ENCODE results near the gene CDCP2.
"Not testable (repeated sequence)": the region's sequence is repeated elsewhere in the genome, so short reads cannot be mapped to it uniquely, and the experiment has no call there.

CDCP2 gene

DNA sequence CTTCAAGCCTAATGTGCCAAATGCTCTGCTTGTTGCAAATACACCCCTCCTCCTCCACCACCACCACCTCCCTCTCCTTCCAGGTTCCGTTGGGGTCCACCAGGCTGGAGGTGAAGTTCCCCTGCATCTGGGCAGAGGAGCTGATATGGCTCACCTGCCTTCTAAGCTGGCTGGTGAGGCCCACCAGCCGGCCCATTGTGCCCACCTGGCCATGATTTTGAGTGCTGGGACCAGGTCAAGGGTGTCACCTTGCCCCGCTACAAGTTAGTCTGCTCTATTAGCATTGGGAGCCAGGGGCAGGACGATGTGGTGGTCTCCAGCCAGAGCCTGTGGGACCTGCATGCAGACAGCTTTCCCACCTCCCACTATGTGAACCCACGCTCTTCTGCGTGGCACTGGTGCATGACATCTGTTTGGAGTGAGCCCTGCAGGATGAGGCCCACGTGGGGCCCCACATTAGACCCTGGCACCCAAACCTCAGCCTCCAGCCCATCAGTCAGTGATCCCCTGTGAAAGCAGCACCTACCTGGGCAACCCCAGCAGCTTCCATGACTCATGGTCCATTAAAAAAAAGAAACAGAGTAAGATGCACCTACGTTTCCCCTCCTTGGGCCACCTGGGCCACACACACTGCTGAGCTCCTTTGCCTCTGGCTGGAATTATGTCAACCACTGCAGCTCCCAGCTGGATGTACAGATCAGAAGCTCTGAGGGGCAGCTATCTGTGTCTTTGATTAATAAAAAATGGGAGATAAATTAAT is 15.6 kb upstream of the CDCP2 start:
- no peak for DNase-seq (ENCODE audit: low spot score)

DNA sequence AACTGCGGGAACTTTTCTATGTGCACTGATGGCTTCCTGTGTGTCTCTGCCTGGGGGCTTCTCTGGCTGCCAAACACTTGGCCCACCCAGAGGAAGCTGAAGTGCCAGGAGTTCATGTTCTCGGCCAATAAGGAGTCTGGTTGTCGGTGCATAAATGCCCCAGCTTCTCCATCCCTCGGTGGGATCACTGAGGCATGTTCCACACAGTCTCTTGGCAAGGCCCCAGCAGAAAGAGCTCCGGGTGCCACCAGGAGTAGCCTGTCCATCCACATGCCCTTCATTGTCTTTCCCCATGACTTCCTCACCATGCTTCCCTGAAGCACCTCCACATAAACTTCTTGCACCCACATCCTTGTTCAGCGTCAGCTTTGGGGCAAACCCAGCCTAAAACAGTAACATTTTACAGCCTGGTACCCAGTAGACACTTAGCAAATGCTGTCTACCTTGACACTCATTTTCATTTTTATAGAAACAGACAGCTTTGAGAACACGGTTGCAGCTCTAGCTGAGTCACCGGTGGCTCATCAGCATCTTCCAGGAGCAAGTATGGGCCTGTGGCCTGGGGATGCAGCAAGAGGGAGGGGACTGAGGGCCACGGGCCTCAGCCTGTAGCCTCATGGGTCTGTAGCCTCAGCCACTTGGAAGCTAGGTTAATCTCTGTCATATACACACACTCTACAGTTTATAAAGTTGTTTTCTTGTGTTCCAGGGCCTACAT is 14.8 kb upstream of the CDCP2 start:
- peak; percentile 55 for DNase-seq (ENCODE audit: low spot score)

DNA sequence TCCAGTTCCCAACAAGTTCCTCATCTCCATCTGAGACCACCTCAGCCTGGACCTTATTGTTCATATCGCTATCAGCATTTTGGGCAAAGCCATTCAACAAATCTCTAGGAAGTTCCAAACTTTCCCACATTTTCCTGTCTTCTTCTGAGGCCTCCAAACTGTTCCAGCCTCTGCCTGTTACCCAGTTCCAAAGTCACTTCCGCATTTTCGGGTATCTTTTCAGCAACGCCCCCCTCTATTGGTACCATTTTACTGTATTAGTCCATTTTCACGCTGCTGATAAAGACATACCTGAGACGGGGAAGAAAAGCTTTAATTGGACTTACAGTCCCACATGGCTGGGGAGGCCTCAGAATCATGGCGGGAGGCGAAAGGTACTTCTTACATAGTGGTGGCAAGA is 13.6 kb upstream of the CDCP2 start:
- not testable (repeated sequence) for DNase-seq (ENCODE audit: low spot score)

- DNase-seq (ENCODE audit: low spot score) = no peak
Measured at GRCh38 chr1:54165146-54165545, 12.3 kb upstream of the CDCP2 start.

DNA sequence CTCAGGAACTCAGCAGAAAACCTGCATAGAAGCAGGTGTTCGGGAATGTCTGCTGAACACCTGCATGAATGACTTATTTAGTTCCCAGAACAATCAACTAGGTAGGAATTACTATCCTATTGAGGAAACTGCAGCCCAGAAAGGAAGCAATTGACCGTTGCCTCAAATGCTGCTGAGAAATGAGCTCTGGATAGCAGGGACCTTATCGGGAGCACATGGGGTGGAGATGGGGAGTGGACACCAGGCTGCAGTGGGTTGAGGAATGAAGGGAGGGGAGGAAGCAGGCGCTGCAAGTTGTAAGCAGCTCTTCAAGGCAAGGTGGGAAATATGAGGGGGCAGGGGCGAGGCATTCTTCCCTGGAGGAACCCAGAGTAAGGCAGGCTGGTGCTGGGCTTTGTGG is 10.8 kb upstream of the CDCP2 start:
- no peak for DNase-seq (ENCODE audit: low spot score)

GRCh38 chr1:54163051-54163450 is 10.3 kb upstream of the CDCP2 start:
- no peak for DNase-seq (ENCODE audit: low spot score)

GRCh38 chr1:54161495-54162168 is 8.8 kb upstream of the CDCP2 start:
- no peak for DNase-seq (ENCODE audit: low spot score)

- no peak for DNase-seq (ENCODE audit: low spot score)
Measured at GRCh38 chr1:54160351-54160750, 7.6 kb upstream of the CDCP2 start.

- no peak for DNase-seq (ENCODE audit: low spot score)
Measured at GRCh38 chr1:54159733-54160316, 7.0 kb upstream of the CDCP2 start.

DNA sequence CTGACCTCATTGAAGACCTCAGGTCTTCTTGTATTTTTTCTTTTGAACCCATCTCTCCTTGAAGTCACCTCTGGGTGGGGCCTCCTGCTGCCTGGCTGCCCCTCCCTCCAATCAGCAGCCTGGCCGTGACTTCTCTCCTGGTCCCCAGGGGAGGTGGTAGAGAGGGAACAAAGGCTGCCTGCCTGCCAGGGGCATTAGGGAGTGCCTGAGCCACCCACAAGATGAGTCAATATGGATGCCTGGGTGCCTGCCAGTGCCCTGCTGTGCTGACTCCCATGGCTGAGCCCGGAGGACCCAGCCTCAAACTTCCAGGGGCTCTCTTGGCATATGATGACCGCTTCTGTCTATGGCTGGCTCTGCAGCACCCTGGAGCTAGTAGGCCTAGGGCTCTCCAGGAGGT is 5.3 kb upstream of the CDCP2 start:
- no peak for DNase-seq (ENCODE audit: low spot score)

GRCh38 chr1:54157401-54157800 is 4.6 kb upstream of the CDCP2 start:
- DNase-seq (ENCODE audit: low spot score) = no peak

GRCh38 chr1:54156986-54157385 is 4.2 kb upstream of the CDCP2 start:
- DNase-seq (ENCODE audit: low spot score) = no peak

DNA sequence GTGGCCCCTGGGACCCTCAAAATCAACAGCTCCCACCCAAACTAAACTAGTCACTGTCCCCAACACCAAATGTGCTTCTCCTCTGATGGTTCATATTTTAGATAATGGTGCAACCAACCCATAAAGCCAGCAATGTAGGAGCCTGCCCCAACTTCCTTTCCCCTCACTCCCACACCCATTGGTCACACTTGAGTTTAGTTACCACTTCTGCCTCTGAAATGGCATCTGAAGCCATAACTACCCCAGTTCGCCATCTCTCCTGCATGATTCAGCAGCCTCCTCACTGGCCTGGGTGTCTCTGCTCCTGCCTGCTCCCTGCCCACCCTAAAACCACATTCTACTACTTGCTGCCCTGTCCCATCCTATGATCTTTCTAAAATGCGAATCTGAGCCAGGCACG is 3.4 kb upstream of the CDCP2 start:
- DNase-seq (ENCODE audit: low spot score) = no peak

DNA sequence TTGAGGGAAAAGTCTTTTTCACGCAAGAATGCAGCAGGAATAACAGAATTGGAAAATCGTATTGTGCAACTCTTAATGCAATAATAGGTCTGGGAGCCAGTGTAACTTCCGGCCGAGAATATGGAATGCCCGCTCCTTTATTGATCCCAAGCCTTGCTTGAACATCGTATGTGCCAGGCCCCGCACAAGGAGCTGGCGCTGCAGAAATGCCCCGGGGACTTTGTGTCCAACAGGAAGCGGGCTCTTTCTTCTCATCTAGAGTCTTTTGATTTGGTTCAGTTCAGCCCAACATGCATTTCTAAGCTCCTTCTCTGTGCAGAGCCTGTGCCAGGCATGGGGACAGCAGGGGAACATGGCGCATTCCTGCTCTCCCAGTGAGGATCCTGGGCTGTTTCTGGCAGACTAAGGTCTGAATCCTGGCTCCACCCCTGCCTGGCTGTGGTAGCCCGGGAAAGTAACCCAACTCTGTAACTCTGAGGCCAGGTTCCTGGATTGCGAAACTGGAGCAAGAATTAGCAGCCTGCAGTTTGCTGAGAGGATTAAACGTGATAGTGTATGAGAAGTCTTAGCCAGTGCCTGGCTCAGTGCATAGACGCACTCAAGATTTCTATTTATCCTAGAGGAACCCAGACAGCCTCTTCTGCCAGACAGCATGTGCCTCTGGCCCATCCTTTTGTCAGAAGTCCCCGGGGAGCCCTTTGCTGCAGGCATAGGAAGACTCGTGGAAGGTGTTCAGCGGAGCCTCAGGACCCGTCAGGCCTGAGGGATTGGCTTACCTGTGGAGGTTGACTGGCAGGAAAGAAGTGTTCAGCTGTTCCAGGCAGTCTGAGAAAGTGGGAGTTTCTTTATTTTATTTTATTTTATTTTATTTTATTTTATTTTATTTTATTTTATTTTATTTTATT is 987 bp upstream of the CDCP2 start:
- peak; percentile 67 for DNase-seq (ENCODE audit: low spot score)

- DNase-seq (ENCODE audit: low spot score) = no peak
Measured at GRCh38 chr1:54151013-54151412, 1.8 kb downstream of the CDCP2 start.

GRCh38 chr1:54149734-54150133 is 3.1 kb downstream of the CDCP2 start:
- no peak for DNase-seq (ENCODE audit: low spot score)

- no peak for DNase-seq (ENCODE audit: low spot score)
Measured at GRCh38 chr1:54144366-54144765, 8.4 kb downstream of the CDCP2 start.

DNA sequence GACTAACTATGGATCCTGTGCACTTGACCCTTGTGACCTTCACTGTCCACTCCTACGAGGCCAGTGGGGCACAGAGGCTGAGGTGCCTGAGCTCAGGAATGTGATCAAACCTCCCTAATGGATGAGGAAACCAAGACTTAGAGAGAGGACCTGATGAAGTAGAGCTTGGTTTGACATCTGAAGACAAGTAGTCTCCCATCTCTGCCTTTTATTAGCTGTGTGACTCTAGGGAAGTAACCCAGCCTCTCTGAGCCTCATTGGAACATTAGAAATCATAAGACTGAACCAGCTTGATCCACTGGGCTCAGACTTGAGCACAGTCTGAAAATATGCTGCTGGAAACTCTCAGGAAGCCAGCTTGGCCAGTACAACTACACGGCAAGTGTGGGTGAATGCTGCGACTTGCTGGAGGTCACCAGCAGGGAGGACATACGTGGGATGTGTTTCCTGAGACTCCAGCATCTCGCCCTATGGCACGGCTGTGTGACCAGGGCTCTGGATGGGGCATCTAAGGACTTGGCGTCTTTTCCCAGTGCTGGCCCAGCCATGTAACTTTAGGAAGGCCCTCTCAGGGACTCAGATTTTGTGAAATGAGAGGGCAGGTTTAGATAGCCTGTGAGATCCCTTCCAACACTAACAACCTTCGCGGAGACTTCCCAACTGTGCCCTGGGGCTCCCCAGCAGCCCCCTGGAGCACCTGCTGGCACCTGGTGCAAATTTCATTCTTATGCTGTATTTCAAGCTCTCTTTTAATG is 10.5 kb downstream of the CDCP2 start:
- DNase-seq (ENCODE audit: low spot score) = no peak

DNA sequence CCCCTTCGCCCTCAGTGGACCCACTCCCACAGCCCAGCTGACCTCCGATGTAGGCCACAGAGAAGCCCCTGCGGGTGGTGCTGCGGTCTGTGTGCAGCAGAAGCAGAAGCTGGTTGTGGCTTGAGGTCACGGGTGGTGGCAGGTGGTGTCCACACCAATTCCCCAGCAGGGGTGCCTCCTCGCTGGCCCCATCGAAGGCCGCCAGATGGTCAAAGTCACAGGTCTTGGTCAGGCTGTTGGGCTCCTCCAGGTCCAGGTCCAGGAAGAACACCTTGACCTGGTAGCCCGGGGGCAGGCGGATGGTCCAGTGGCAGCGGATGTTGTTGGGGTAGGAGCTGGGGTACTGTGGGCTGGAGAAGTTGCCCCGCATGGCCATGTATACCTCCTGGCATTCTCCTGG is 13.1 kb downstream of the CDCP2 start:
- no peak for DNase-seq (ENCODE audit: low spot score)

- DNase-seq (ENCODE audit: low spot score) = no peak
Measured at GRCh38 chr1:54138994-54139393, 13.8 kb downstream of the CDCP2 start.

GRCh38 chr1:54137534-54138061 is 15.2 kb downstream of the CDCP2 start:
- DNase-seq (ENCODE audit: low spot score) = no peak

All from AG08396 (cell line).